Nephron (organoid): Measurements from ENCODE around the gene BMX.

Experiments
- H3K27ac Mint-ChIP-seq, 3 experiments: 2 replicates each; pipeline ENCODE4 v1.8.0; 2020; ENCODE audit warnings: mixed read lengths in 3 of 3, mild to moderate bottlenecking in 2 of 3, moderate library complexity in 1 of 3
- H3K27me3 Mint-ChIP-seq: 2 replicates; pipeline ENCODE4 v1.8.0; 2021; ENCODE audit warnings: low read depth, mild to moderate bottlenecking, moderate library complexity, mixed read lengths
- H3K36me3 Mint-ChIP-seq: 2 replicates; pipeline ENCODE4 v1.8.0; 2020; ENCODE audit warnings: low read depth, mixed read lengths
- H3K4me1 Mint-ChIP-seq: 2 replicates; pipeline ENCODE4 v1.8.0; 2020; ENCODE audit warnings: mixed read lengths
- H3K4me3 Mint-ChIP-seq, 3 experiments: 2 replicates each; pipeline ENCODE4 v1.8.0; 2020; ENCODE audit warnings: mild to moderate bottlenecking in 3 of 3, mixed read lengths in 3 of 3, moderate library complexity in 2 of 3
- H3K9me3 Mint-ChIP-seq: 2 replicates; pipeline ENCODE4 v1.8.0; 2020; ENCODE audit warnings: mixed read lengths
- TF ChIP-seq, protein P1 (sequence below), 3 experiments: fragments of 200-600 bp; sonication (generic); IDR thresholded peaks; one replicate each; pipeline ENCODE4 v1.5.0; 2021; ENCODE audit warnings: antibody characterized with exemption in 3 of 3; ENCODE audit not compliant: unreplicated experiment in 3 of 3

BMX gene

DNA sequence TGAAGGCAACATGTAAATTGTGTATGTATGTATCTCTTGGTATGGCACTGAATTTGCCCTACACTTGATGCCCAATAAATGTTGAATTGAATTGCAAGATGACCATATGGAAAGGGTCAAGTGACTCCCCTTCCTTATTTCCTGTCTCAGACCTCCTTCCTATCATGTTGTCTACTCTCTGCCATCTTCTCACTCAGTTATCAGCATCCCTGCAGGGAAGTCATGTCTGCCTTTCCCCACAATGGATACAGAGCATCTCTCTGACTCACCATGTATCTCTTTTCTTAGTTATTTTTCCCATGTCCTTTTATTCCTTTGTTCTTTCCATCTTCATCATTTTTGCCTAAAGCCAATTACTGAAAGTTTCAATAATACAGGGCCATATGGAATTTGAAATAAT, 22.5 kb downstream of the BMX start:
- no peaks in the 10 kb centered on the region for H3K36me3 Mint-ChIP-seq
- H3K27ac Mint-ChIP-seq = no peak overlapping the region
- peaks cover 22% of the 10 kb centered on the region for H3K4me1 Mint-ChIP-seq
- peaks cover 3% of the 10 kb centered on the region for H3K9me3 Mint-ChIP-seq
- H3K4me3 Mint-ChIP-seq = no peak overlapping the region
- TF ChIP-seq, protein P1, sequence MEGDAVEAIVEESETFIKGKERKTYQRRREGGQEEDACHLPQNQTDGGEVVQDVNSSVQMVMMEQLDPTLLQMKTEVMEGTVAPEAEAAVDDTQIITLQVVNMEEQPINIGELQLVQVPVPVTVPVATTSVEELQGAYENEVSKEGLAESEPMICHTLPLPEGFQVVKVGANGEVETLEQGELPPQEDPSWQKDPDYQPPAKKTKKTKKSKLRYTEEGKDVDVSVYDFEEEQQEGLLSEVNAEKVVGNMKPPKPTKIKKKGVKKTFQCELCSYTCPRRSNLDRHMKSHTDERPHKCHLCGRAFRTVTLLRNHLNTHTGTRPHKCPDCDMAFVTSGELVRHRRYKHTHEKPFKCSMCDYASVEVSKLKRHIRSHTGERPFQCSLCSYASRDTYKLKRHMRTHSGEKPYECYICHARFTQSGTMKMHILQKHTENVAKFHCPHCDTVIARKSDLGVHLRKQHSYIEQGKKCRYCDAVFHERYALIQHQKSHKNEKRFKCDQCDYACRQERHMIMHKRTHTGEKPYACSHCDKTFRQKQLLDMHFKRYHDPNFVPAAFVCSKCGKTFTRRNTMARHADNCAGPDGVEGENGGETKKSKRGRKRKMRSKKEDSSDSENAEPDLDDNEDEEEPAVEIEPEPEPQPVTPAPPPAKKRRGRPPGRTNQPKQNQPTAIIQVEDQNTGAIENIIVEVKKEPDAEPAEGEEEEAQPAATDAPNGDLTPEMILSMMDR (IDR thresholded peaks at IDR 0.05; ENCODE audit: unreplicated experiment in 3 of 3) = no peak
- peaks cover 3% of the 10 kb centered on the region for H3K27me3 Mint-ChIP-seq

GRCh38 chrX:15524417-15524816, 23.8 kb downstream of the BMX start:
- H3K4me1 Mint-ChIP-seq = peaks cover 16% of the 10 kb centered on the region
- H3K27me3 Mint-ChIP-seq = peaks cover 3% of the 10 kb centered on the region
- peak overlapping the region; percentile 9 to 66 (median 55) for H3K27ac Mint-ChIP-seq
- H3K4me3 Mint-ChIP-seq = no peak overlapping the region
- H3K9me3 Mint-ChIP-seq = peaks cover 3% of the 10 kb centered on the region
- TF ChIP-seq, protein P1 (IDR thresholded peaks at IDR 0.05; ENCODE audit: unreplicated experiment in 3 of 3) = no peak
- no peaks in the 10 kb centered on the region for H3K36me3 Mint-ChIP-seq

GRCh38 chrX:15525664-15526416, 25.2 kb downstream of the BMX start:
- Mint-ChIP-seq H3K9me3 (peaks cover 3% of the 10 kb centered on the region), H3K4me3 (no peak overlapping the region), H3K27me3 (no peaks in the 10 kb centered on the region), H3K4me1 (peaks cover 16% of the 10 kb centered on the region), H3K36me3 (no peaks in the 10 kb centered on the region), H3K27ac (no peak overlapping the region)
- TF ChIP-seq, protein P1 (IDR thresholded peaks at IDR 0.05; ENCODE audit: unreplicated experiment in 3 of 3) = no peak

- Mint-ChIP-seq H3K4me3 (no peak overlapping the region), H3K36me3 (no peaks in the 10 kb centered on the region)
- TF ChIP-seq, protein P1 (IDR thresholded peaks at IDR 0.05; ENCODE audit: unreplicated experiment in 3 of 3) = no peak
Measured at GRCh38 chrX:15529165-15529564, 28.6 kb downstream of the BMX start.

GRCh38 chrX:15530318-15530717, 29.7 kb downstream of the BMX start:
- no peak overlapping the region for H3K27ac Mint-ChIP-seq
- H3K27me3 Mint-ChIP-seq = no peaks in the 10 kb centered on the region
- peaks cover 7% of the 10 kb centered on the region for H3K4me1 Mint-ChIP-seq
- no peaks in the 10 kb centered on the region for H3K9me3 Mint-ChIP-seq
- TF ChIP-seq, protein P1 (IDR thresholded peaks at IDR 0.05; ENCODE audit: unreplicated experiment in 3 of 3) = no peak
- no peaks in the 10 kb centered on the region for H3K36me3 Mint-ChIP-seq
- no peak overlapping the region for H3K4me3 Mint-ChIP-seq

More at GRCh38 chrX:15529165-15529564, 28.6 kb downstream of the BMX start:
- no peaks in the 10 kb centered on the region for H3K27me3 Mint-ChIP-seq
- peaks cover 15% of the 10 kb centered on the region for H3K4me1 Mint-ChIP-seq
- H3K27ac Mint-ChIP-seq = no peak overlapping the region
- no peaks in the 10 kb centered on the region for H3K9me3 Mint-ChIP-seq

GRCh38 chrX:15546745-15547144, 46.1 kb downstream of the BMX start:
- H3K4me1 Mint-ChIP-seq = no peaks in the 10 kb centered on the region
- H3K27ac Mint-ChIP-seq = no peak overlapping the region
- TF ChIP-seq, protein P1 (IDR thresholded peaks at IDR 0.05; ENCODE audit: unreplicated experiment in 3 of 3) = no peak
- no peak overlapping the region for H3K4me3 Mint-ChIP-seq
- no peaks in the 10 kb centered on the region for H3K36me3 Mint-ChIP-seq
- H3K9me3 Mint-ChIP-seq = peaks cover 7% of the 10 kb centered on the region
- no peaks in the 10 kb centered on the region for H3K27me3 Mint-ChIP-seq
